ENCODE data around the gene STRN3.
A peak's percentile ranks its signal among the peaks of the same experiment; 100 is the strongest.
"Not testable (repeated sequence)": the region's sequence is repeated elsewhere in the genome, so short reads cannot be mapped to it uniquely, and the experiment has no call there.

The STRN3 gene

DNA sequence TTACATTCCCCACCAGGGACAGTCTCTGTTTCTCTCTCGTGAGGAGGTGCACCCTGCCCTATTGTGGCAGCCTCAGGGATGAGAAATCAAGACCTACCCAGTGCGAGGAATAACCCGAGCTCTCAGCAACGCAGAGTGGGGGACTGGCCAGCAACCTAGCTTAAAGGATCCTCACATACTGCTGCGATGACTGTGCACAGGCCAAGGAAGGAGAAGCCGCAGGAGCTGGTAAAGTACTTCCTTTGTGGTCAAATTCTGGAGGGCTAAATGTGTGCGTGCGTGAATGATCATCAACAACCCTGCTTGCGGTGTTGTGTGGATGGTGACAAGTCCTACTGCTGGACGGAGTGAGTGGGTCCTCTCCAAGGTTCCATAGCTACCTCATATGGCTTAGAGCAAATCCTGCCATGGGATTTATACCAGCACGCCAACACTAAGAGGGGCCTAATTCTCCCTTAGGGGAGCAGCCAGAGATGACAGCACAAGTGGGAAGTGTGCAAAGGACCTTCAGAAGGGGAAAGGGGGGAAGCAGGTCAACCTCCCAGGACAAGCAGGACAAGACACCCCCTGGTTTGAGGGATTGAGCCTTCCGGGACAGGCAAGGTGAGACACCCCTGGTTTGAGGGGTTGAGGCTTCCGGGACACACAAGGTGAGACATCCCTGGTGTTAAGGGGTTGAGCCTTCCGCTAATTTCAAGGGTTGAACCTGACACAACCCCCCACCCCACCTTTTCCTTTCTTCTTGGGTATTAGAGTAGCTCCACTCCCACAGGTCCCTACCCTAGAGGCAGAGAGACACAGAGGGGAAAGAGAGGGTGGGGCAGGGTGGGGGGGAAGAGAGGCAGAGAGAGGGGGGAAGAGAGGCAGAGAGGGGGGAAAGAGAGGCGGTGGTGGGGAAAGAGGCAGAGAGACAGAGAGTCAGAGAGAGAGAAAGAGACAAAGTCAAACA, 59.5 kb downstream of the STRN3 start:
- no peak for DNase-seq

DNA sequence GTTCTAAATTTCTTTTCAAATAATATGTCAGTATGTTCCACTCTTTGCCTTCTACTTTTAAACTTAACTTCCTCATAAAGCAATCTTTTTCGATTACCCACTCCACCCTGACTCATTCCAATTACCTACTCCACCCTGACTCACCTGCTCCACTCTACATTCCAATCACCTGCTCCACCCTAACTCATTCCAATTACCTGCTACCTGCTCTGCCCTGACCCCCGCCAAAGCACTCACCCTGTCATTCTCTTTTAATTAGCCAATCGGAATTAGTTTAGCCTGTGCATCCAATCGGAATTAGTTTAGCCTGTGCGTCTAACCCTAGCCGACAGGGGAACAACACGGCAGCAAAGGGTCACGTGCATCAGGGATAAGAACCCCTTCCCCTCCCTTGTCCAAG, 60.3 kb downstream of the STRN3 start:
- DNase-seq, result not testable (repeated sequence)

DNA sequence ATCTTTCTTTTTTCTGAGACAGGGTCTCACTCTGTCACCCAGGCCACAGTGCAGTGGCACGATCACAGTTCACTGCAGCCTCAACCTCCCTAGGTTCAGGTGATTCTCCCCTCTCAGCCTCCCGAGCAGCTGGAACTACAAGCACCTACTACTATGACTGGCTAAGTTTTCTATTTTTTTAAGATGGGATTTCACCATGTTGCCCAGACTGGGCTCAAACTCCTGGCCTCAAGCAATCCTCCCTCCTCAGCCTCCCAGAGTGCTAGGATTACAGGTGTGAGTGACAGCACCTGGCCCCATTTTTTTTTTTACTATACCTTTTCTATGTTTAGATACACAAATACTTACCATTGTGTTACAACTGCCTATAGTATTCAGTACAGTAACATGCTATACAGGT, 63.6 kb downstream of the STRN3 start:
- not testable (repeated sequence) for DNase-seq

DNA sequence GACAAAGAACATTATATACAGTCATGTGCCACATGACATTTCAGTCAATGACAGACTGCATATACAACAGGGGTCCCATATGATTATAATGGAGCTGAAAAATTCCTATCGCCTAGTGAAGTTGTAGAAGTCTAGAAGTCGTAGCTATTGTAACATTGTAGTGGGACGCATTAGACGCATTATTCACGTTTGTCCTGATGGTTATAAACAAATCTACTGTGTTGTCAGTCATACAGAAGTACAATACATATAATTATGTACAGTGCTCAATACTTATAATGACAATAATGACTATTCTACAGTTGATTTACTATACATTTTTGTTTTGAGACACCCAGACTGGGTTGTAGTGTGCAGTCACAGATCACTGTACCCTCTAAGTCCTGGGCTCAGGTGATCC, 64.8 kb downstream of the STRN3 start:
- DNase-seq, result no peak

DNA sequence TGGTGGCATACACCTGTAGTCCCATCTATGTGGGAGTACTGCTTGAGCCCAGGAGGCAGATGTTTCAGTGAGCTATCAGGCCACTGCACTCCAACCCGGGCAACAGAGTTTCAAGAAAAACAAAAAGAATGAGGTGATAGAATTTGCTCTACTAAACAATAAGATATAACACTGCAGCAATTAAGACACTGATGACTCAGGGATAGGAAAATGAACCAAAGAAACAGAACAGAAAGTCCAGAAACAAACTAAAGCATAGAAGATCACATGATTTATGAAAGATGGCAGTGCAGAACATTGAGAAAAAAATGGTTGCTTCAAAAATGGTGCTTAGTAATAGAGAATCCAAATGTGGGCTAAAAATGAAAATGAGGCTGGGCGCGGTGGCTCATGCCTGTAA, 66.0 kb downstream of the STRN3 start:
- DNase-seq, result no peak

DNA sequence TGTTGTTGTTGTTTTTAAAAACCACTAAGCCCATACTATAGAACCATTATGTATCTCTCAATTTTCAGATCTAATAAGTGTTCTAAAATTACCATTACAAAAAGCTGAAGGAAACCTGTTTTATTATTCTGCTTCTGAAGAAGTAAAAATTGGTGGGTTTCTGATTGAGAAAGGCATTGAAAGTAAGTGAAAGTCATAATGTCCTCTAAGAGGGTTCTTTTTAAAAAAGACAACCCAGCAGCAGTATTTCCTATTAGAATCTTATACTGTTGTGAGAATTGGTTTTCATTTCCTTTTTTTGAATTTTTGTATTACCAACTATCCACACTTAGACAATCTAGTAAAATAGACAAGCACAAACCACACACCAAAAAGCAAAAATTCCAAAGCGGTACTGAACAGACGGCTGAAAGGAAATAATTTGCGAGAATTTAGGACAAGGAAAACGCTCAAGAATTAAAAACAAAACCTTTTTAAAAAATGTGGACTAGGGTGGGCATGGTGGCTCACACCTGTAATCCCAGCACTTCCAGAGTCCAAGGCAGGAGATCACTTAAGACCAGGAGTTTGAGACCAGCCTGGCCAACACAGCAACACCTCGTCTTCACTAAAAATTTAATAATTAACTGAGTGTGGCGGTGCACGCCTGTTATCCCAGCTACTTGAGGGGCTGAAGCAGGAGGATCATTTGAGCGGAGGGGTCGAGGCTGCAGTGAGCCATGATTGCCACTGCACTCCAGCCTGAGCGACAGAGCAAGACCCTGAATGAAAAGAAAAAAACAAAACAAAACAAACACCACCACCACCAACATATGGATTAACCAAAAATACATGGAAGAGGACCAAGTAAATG, 67.4 kb downstream of the STRN3 start:
- DNase-seq, result no peak

DNA sequence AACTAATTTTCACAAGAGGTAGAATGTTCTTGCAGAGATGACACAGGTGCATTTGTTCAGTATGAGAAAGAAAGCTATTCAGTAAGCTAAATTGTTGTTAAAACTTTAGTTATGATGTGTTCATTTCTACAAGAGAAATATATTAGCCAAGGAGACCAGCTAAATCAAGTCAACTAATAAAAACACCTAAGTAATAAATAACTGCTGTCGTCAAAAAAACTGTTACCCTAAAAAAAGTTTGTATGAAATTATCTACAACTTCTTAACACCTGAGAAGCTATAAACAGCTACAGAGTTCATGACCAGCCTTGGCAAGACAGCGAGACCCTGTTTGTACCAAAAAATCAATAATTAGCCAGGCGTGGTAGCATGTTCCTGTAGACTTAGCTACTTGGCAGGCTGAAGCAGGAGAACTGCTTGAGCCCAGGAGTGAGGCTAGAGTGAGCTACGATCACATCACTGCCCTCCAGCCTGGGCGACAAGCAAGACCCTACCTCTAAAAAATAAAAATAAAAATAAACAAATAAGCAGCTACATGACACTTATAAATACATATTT, 68.3 kb downstream of the STRN3 start:
- DNase-seq, result no peak

DNA sequence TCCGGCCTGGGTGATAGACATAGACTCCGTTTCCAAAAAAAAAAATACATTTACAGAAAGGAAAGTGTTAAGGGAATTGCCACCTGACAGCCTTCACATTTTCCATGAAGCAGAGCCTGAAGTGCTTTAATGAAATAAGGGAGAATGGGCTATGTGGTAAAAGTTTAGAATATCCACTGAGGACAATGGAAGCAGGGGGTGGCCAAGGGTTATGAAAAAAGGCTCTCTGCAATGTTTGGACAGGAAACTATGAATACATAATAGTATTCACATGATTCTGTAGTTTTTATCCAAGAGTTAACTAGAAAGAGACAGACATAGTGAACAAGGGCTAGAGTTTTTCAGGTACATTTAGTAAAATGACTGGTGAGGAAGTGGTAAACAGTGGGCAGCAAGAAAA, 76.5 kb downstream of the STRN3 start:
- DNase-seq, result no peak

DNA sequence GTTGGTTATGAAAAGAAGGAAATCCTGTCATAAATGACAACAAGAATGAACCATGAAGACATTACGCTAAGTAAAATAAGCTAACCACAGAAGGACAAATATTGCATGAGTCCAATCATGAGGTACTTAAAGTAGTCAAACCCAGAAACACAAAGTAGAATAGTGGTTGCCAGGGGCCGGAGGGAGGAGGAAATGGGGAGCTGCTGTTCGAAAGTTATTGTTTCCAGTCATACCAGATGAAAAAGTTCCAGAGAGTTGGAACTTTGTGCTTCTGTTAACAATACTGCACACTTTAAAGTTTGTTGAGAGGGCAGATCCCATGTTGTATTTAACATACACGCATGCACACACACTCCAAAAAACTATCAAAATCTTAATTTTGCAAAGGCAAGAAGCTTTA, 82.5 kb downstream of the STRN3 start:
- no peak for DNase-seq

DNA sequence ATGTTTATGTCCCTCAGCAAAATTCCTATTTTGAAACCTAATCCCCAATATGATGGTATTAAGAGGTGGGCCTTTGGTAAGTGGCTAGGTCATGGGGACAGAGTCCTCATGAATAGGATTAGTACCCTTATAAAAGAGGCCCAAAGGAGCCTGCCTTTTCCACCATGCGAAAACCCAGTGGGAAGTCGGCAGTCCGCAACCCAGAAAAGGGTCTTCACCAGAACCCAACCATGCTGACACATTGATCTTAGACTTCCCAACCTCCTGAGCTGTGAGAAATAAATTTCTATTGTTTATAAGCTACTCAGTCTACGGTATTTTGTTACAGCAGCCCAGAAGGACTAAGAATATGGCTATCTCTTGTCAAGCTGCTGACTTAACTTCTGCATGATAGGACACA, 85.3 kb downstream of the STRN3 start:
- no peak for DNase-seq

DNA sequence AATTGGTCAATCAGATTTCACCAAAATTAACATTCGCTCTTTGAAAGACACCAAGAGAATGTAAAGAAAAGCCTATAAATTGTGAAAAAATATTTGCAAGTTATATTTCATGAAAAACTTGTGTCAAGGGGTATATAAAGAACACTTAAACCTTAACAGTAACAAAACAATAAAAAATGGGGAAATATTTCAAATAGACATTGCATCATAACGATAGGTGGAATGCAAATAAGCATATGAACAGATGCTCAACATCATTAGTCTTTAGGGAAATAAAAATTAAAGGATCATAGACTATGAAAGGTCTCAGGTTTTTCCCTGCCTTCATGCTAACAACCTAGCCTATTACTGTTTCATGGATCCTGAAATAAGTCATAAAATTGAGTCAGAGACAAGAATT, 87.6 kb downstream of the STRN3 start:
- DNase-seq, result no peak

DNA sequence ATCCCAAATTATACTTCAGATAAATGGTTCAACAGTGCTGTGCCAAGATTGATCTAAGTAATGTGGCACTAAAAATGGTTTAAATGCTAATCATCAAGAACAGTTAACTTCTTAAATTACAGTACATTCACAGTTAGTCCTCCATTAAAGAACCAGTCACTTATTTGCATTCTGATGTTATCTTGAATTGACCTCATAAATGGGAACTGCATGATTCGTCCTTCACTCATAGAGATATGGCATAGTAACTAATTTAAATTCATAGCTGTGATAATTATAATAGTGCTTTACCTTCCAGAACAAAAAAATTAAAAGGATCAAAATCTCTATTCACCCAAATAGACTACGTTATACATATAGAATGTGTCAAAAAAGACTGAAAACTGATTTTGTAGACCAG, 90.7 kb downstream of the STRN3 start:
- no peak for DNase-seq

DNA sequence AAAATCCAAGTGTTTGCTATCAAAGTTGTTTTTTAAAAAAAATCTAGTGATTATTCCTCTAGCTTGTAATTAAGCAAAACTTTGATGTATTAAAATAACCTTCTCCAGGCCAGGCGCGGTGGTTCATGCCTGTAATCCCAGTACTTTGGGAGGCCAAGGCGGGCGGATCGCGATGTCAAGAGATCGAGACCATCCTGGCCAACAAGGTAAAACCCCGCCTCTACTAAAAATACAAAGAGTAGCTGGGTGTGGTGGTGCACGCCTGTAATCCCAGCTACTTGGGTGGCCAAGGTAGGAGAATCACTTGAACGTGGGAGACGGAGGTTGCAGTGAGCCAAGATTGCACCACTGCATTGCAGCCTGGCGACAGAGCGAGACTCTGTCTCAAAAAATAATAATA, 92.2 kb downstream of the STRN3 start:
- DNase-seq, result not testable (repeated sequence)

DNA sequence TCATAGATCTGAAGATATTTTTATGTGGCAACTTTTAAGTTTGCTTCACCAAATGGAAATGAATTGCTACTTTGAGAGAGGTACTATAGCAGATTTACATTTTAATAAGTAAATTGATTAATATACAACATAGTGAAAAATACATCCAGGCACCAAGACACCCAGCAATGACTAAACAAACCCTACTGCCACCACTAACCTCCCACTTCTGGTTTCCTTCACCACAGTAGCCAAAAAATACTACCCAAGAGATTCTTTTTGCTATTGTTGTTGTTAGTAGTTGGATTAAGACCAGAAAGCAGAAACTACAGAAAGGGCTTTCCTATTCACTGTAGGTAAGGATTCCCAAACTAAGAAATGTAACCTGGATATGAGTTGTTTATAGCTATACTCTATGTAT, 97.7 kb downstream of the STRN3 start:
- DNase-seq, result no peak

DNA sequence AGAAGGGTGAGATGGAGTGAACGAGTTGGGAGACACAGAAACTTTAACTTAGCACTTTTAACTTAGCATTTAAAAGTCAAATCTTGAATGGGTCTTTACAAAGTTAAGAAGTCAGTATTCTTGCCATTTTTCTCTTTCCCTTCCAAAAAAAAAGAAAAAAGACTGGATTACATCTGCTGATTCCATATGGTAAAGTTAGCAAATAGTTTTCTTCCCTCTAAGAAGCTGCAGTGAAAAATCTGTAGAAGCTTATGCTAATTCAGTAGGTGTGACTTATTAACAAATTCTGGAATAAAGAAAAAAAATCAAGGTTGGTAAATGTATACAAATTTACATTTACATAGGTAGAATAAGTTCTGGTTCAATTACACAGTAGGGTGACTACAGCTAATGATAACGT, 100.9 kb downstream of the STRN3 start:
- DNase-seq, result no peak

DNA sequence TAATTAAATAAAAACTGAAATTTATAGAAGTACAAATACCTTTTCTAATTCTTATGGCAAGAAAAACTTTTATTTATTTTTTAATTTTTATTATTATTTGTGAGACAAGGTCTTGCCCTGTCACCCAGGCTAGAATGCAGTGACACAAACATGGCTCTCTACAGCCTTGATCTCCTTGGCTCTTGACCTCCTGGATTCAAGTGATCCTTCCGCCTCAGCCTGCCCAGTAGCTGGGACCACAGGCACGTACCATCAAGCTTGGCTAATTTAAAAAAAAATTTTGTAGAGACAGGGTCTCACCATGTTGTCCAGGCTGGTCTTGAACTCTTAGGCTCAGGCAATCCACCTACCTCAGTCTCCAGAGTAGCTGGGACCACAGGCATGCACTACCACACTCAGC, 104.4 kb downstream of the STRN3 start:
- no peak for DNase-seq

DNA sequence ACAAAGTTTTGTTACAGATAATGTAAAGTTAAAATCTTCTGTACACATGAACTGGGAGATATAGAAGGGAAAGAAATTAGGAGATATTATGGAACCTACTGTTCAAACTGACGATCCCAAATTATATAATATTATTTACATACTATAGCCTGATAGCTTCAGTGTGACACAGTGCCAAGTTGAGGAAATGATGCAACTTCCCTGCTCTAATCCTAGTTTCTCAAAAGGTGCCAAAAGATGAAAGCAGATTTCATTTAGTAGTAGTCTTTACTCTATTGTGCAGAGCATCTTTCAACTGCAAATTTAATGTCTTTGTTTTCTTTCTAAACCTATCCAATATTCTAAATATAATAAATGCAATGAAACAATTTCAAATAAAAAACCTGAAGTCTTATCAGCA, 104.9 kb downstream of the STRN3 start:
- DNase-seq, result no peak

DNA sequence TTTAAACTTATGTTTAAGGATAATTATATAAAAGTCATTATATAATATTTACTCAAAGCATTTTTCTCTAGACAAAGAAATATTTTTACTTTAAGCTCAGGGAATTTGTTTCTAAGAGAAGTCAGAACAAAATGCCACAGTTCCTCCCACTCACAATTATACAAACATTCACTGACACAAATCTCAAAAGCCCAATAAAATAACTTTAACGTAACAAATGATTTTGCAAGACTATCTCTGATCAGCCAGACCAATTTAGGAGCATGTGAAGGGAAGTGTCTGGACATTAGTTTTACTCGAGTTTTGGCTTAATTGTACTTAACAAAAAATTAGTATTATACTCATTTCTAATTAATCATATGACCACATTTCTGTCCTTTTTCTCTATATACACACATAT, 110.6 kb downstream of the STRN3 start:
- no peak for DNase-seq

DNA sequence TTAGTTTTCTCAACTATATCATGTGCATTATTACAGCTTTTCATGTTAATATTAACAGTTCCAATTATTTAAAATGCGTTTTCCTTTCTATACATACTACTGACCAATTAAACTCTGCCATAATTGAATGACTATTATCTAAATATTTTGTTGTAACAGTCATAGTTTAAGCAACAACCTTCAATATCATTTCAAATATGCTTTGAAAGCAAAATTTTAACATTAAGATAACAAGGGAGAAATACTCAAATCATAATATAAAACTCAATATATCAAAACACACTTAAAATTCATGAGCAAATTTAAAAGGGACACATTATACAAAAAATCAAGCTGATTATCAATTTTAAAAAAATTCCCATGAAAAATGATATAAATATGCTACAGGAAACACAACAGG, 111.4 kb downstream of the STRN3 start:
- no peak for DNase-seq

DNA sequence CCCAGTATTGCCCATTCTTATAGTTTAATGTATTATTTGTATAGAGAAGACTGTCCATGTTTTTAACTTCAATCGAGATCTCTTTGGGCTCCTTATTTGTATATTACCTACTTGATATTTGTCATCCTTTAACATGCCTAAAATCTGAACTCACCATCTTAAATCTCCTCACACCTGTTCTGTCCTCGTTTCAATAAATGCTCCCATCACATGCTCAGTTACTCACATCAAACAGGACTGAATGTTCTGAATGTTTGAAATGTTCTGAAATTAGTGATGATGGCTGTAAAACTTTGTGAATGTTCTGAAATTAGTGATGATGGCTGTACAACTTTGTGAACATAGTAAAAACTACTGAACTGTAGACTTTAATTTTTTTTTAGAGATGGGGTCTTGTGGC, 117.4 kb downstream of the STRN3 start:
- DNase-seq, result no peak

DNA sequence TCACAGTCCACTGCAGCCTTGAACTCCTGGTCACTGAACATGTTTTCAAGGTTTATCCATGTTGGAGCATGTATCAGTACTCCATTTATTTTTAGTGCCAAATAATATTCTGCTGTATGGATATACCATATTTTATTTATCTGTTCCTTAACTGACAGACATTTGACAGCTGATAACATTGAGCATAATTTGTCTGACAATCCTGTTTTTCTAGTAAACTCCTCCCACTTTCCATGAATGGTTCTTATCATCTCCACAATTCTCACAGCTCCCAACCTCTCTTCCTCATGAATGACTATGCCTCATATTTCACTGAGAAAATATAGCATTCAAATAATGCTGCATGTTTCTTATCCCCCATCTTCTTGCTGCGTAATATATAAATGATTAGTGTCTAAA, 118.5 kb downstream of the STRN3 start:
- DNase-seq, result no peak

DNA sequence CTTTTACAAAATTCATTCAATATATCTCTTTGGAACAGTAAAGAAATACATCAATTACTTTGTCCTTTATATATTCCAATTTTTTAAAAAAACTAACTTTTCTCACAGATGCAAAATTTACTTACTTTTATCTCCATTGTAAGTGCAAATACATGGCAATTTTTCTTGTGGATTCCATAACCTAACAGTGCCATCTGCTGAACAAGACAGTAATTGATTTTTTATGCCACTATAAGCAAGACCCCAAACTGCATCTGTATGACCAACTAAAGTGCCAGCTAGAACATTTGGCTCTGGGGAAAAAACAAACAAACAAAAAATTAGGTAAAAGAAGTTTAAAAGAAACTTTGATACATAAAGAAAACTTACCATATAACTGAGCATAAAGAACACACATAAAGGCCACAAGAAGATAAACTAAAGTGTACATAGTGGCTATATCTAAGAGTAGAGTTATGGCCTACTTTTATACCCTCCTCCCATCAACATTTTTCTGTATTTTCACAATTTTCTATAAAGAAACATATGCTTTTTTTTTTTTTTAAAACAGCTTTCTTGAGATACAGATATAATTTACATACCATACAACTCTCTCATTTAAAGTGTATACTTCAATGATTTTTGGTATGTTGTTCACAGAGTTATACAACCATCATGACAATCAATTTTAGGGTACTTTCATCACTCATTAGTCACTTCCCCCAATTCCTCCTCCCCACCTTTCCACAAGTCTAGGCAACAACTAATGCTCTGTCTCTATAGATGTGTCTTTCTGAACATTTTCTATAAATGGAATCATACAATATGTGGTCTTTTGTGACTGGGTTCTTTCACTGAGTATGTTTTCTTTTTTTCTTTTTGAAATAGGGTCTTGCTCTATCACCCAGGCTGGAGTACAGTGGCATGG, 119.2 kb downstream of the STRN3 start:
- peak in 1 of 2 donors; percentile 11 for DNase-seq

All from CD4-positive, alpha-beta T cell treated with Interleukin-4 for 1 hour (primary cell).